OCI-LY7 (cell line): ENCODE data around the gene ODF4. TPM values are rescaled to one million over a fixed set of nuclear protein-coding genes. Genes with fewer than 3 reads are reported as not detected.

ENCODE experiments used
- BruUV-seq: library from RNA; stranded (reverse); fragments of 400-500 nt; replicated peaks from 2 replicates; lab custom pipeline; 2021; lab: Mats Ljungman, UMichigan
- CTCF ChIA-PET: fragments of 300-600 bp; sonication (Branson Sonifier 250); formaldehyde crosslinking; loops from one replicate; lab custom pipeline; 2022; ENCODE audit warnings: antibody characterized with exemption; ENCODE audit not compliant: unreplicated experiment; lab: Charles Lee
- POLR2A ChIA-PET: fragments of 300-600 bp; sonication (Branson Sonifier 250); formaldehyde crosslinking; loops from one replicate; lab custom pipeline; 2022; ENCODE audit warnings: antibody characterized with exemption; lab: Charles Lee
- DNase-seq: peaks from one replicate; pipeline ENCODE4 v3.0.0-alpha.2; 2015; ENCODE audit warnings: low spot score
- H2AFZ ChIP-seq: fragments of 200-600 bp; sonication (generic), shearing (Covaris generic); 2 replicates; pipeline ENCODE4 v1.6.1; 2014; ENCODE audit warnings: mild to moderate bottlenecking, antibody characterized with exemption, low read length, moderate library complexity
- H3K27ac ChIP-seq: fragments of 200-600 bp; sonication (generic); 2 replicates; pipeline ENCODE4 v1.5.1; 2014; ENCODE audit warnings: mixed run types, low read depth, mild to moderate bottlenecking, moderate library complexity, low read length, inconsistent platforms; ENCODE audit not compliant: poor library complexity, severe bottlenecking
- H3K36me3 ChIP-seq: fragments of 200-600 bp; sonication (generic); 2 replicates; pipeline ENCODE4 v1.6.1; 2014; ENCODE audit warnings: mild to moderate bottlenecking, antibody characterized with exemption, low read length, moderate library complexity, mixed read lengths; ENCODE audit not compliant: insufficient read depth
- H3K4me1 ChIP-seq: fragments of 200-600 bp; sonication (generic); 2 replicates; pipeline ENCODE4 v1.5.1; 2014; ENCODE audit warnings: mild to moderate bottlenecking, low read length; ENCODE audit not compliant: insufficient read depth, poor library complexity, severe bottlenecking
- H3K4me2 ChIP-seq: fragments of 200-600 bp; sonication (generic); 2 replicates; pipeline ENCODE4 v1.6.1; 2014; ENCODE audit warnings: mild to moderate bottlenecking, low read length
- H3K4me3 ChIP-seq: fragments of 200-600 bp; sonication (generic); 2 replicates; pipeline ENCODE4 v1.5.1; 2014; ENCODE audit warnings: mild to moderate bottlenecking, low read depth, low read length; ENCODE audit not compliant: poor library complexity, severe bottlenecking
- H3K79me2 ChIP-seq: fragments of 200-600 bp; sonication (generic); 2 replicates; pipeline ENCODE4 v1.6.1; 2016; ENCODE audit warnings: low read depth, mild to moderate bottlenecking, low read length, moderate library complexity, mixed read lengths; ENCODE audit not compliant: insufficient read depth
- H3K9me2 ChIP-seq: fragments of 200-600 bp; sonication (generic); 2 replicates; pipeline ENCODE4 v1.6.1; 2016; ENCODE audit warnings: mild to moderate bottlenecking, low read length, mixed read lengths; ENCODE audit not compliant: insufficient read depth
- H3K9me3 ChIP-seq: fragments of 200-600 bp; sonication (generic); 2 replicates; pipeline ENCODE4 v1.6.1; 2014; ENCODE audit warnings: mild to moderate bottlenecking, mixed run types, low read length, mixed read lengths
- H4K20me1 ChIP-seq: fragments of 200-600 bp; sonication (generic); 2 replicates; pipeline ENCODE4 v1.6.1; 2014; ENCODE audit warnings: mild to moderate bottlenecking, antibody characterized with exemption, low read length, moderate library complexity, mixed read lengths; ENCODE audit not compliant: insufficient read depth
- CTCF ChIP-seq: fragments of 200-600 bp; sonication (generic); conservative IDR thresholded peaks from 2 replicates; pipeline ENCODE4 v1.5.1; 2014; ENCODE audit warnings: mild to moderate bottlenecking, antibody characterized with exemption, low read length, moderate library complexity, mixed read lengths
- EZH2phosphoT487 ChIP-seq: fragments of 200-600 bp; sonication (generic); IDR thresholded peaks from 2 replicates; pipeline ENCODE4 v1.6.1; 2018; ENCODE audit warnings: low read depth, borderline replicate concordance, mild to moderate bottlenecking, mixed run types, antibody characterized with exemption, low read length, moderate library complexity, mixed read lengths
- intact Hi-C: fragments of 100-400 bp; cut with micrococcal nuclease; formaldehyde crosslinking; loops from one replicate; pipeline ENCODE4 v1.10.0; 2022; ENCODE audit not compliant: unreplicated experiment
- total RNA-seq, 2 experiments: library from RNA; depleted of rRNA in 1 of 2; stranded (reverse); fragments of >200 nt in 1 of 2; shearing (Covaris generic) in 1 of 2; gene quantifications; 2 replicates each; pipeline ENCODE4 v1.2.3, GENCODE V29; 2014 to 2022

ODF4 gene
- total RNA-seq, 2 experiments from 2014 or later = not detected

- no peaks in the 10 kb centered on the region for H3K79me2 ChIP-seq
- no peaks in the 10 kb centered on the region for H3K9me3 ChIP-seq
- DNase-seq = no peak
- no peak overlapping the region for H3K4me3 ChIP-seq
- TF ChIP-seq EZH2phosphoT487 (no peak), CTCF (no peak)
- H3K4me1 ChIP-seq = no peaks in the 10 kb centered on the region
- no peak overlapping the region for H3K27ac ChIP-seq
- CTCF ChIA-PET = no interaction called here
- H4K20me1 ChIP-seq = no peaks in the 10 kb centered on the region
- intact Hi-C loops = no loop called here
- H2AFZ ChIP-seq = no peak overlapping the region
- POLR2A ChIA-PET = no interaction called here
- peaks cover 6% of the 10 kb centered on the region; the same call in 1 of the 2 replicates for H3K36me3 ChIP-seq
- no peak overlapping the region for H3K4me2 ChIP-seq
- BruUV-seq = no TSS peak
- no peaks in the 10 kb centered on the region for H3K9me2 ChIP-seq
Measured at GRCh38 chr17:8366231-8366630, 26.6 kb downstream of the ODF4 start.

DNA sequence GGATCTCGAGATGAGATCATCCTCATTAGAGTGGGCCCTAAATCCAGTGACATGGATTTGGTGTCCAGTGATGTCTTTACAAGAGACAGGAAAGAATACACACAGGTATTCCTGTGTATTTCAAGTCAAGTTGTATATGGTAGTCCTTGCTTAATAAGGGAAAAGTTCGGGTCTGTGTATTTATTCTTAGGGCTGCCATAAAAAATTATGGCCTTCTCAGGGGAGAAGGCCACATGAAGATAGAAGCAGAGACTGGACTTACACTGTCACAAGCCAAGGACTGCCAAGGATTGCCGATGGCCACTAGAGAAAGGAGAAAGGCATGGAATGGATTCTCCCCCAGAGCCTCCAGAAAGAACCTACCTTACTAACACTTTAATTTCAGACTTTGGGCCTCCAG, 28.6 kb downstream of the ODF4 start:
- no TSS peak for BruUV-seq
- Histone ChIP-seq H3K4me2 (no peak overlapping the region), H3K4me3 (no peak overlapping the region), H4K20me1 (no peaks in the 10 kb centered on the region), H3K79me2 (no peaks in the 10 kb centered on the region), H3K4me1 (no peaks in the 10 kb centered on the region), H2AFZ (no peak overlapping the region), H3K36me3 (peaks cover 6% of the 10 kb centered on the region; the same call in 1 of the 2 replicates), H3K27ac (no peak overlapping the region), H3K9me2 (no peaks in the 10 kb centered on the region), H3K9me3 (no peaks in the 10 kb centered on the region)
- ChIA-PET POLR2A (no interaction called here), CTCF (no interaction called here)
- no peak for DNase-seq
- TF ChIP-seq CTCF = no peak
- TF ChIP-seq EZH2phosphoT487 = no peak
- intact Hi-C loops = no loop called here

- peaks cover 8% of the 10 kb centered on the region; the same call in 1 of the 2 replicates for H3K36me3 ChIP-seq
- H3K27ac ChIP-seq = no peak overlapping the region
- no peaks in the 10 kb centered on the region for H4K20me1 ChIP-seq
- H2AFZ ChIP-seq = no peak overlapping the region
- DNase-seq = no peak
- H3K4me2 ChIP-seq = no peak overlapping the region
- intact Hi-C loops = no loop called here
- H3K4me1 ChIP-seq = no peaks in the 10 kb centered on the region
- ChIA-PET POLR2A (no interaction called here), CTCF (interaction anchor here (0.6 kb wide), 1 partner anchor 14 kb away, joined by 3 read pairs; no protein-coding TSS in a partner anchor)
- no TSS peak for BruUV-seq
- no peaks in the 10 kb centered on the region for H3K79me2 ChIP-seq
- H3K4me3 ChIP-seq = no peak overlapping the region
- no peaks in the 10 kb centered on the region for H3K9me3 ChIP-seq
- no peaks in the 10 kb centered on the region for H3K9me2 ChIP-seq
- no peak for TF ChIP-seq EZH2phosphoT487
- no peak for TF ChIP-seq CTCF
Measured at GRCh38 chr17:8369944-8370343, 30.3 kb downstream of the ODF4 start.
